GM23338 (cell line): ENCODE data around the gene ANO4. TPM values are rescaled to one million over a fixed set of nuclear protein-coding genes. Genes with fewer than 3 reads are reported as not detected.

Source experiments
- ATAC-seq: fragments of 200-7000 bp; cut with Tn5 transposase; 3 replicates; pipeline ENCODE4 v1.9.1; 2020
- DNase-seq: peaks from one replicate; pipeline ENCODE4 v3.0.0-alpha.2; 2015; ENCODE audit warnings: low spot score
- H2AFZ ChIP-seq: fragments of 200-600 bp; sonication (generic); 2 replicates; pipeline ENCODE4 v1.8.0; 2016; ENCODE audit warnings: antibody characterized with exemption, mild to moderate bottlenecking, moderate library complexity
- H3F3A ChIP-seq: fragments of 200-600 bp; sonication (generic); replicated peaks from 2 replicates; pipeline ENCODE4 v1.8.0; 2017; ENCODE audit warnings: antibody characterized with exemption, mixed run types, low read depth
- H3K27ac ChIP-seq: fragments of 200-600 bp; sonication (generic); 2 replicates; pipeline ENCODE4 v1.6.1; 2016; ENCODE audit warnings: low read depth
- H3K27me3 ChIP-seq: fragments of 200-600 bp; sonication (generic); 2 replicates; pipeline ENCODE4 v1.8.0; 2016; ENCODE audit warnings: mild to moderate bottlenecking, mixed run types, moderate library complexity; ENCODE audit not compliant: insufficient read depth
- H3K36me3 ChIP-seq: fragments of 200-600 bp; sonication (generic); 2 replicates; pipeline ENCODE4 v1.8.0; 2016; ENCODE audit warnings: mild to moderate bottlenecking; ENCODE audit not compliant: insufficient read depth
- H3K4me1 ChIP-seq: fragments of 200-600 bp; sonication (generic); 2 replicates; pipeline ENCODE4 v1.8.0; 2016; ENCODE audit warnings: mild to moderate bottlenecking, moderate library complexity; ENCODE audit not compliant: insufficient read depth
- H3K4me2 ChIP-seq: fragments of 200-600 bp; sonication (generic); 2 replicates; pipeline ENCODE4 v1.7.1; 2017; ENCODE audit warnings: mixed run types
- H3K4me3 ChIP-seq: fragments of 200-600 bp; sonication (generic); 2 replicates; pipeline ENCODE4 v1.6.1; 2016; ENCODE audit warnings: mixed run types
- H3K79me2 ChIP-seq: fragments of 200-600 bp; sonication (generic); replicated peaks from 2 replicates; pipeline ENCODE4 v1.8.0; 2017; ENCODE audit warnings: mild to moderate bottlenecking; ENCODE audit not compliant: insufficient read depth
- H3K9me2 ChIP-seq: fragments of 200-600 bp; sonication (generic); 2 replicates; pipeline ENCODE4 v1.8.0; 2017; ENCODE audit not compliant: insufficient read depth
- H4K20me1 ChIP-seq: fragments of 200-600 bp; sonication (generic); replicated peaks from 2 replicates; pipeline ENCODE4 v1.8.0; 2017; ENCODE audit warnings: mild to moderate bottlenecking; ENCODE audit not compliant: insufficient read depth
- H3K27ac Mint-ChIP-seq: 2 replicates; pipeline ENCODE4 v1.8.0; 2020; ENCODE audit warnings: inconsistent platforms, mild to moderate bottlenecking, moderate library complexity, mixed read lengths
- H3K27me3 Mint-ChIP-seq: 3 replicates; pipeline ENCODE4 v1.8.0; 2022; ENCODE audit warnings: low read depth, mild to moderate bottlenecking, moderate library complexity, mixed read lengths, inconsistent platforms; ENCODE audit not compliant: insufficient read depth, poor library complexity
- H3K36me3 Mint-ChIP-seq: 3 replicates; pipeline ENCODE4 v1.8.0; 2021; ENCODE audit warnings: low read depth, mild to moderate bottlenecking, inconsistent platforms, moderate library complexity, mixed read lengths
- H3K4me1 Mint-ChIP-seq: 3 replicates; pipeline ENCODE4 v1.8.0; 2020; ENCODE audit warnings: mild to moderate bottlenecking, inconsistent platforms, mixed read lengths
- H3K4me3 Mint-ChIP-seq: 3 replicates; pipeline ENCODE4 v1.8.0; 2021; ENCODE audit warnings: moderate library complexity, mild to moderate bottlenecking, inconsistent platforms, mixed read lengths
- H3K9me3 Mint-ChIP-seq: 3 replicates; pipeline ENCODE4 v1.8.0; 2020; ENCODE audit warnings: moderate library complexity, mild to moderate bottlenecking, inconsistent platforms, mixed read lengths
- ETS1 ChIP-seq: IDR thresholded peaks from 2 replicates; pipeline ENCODE4 v1.6.1; 2016; ENCODE audit warnings: antibody characterized with exemption
- EZH2 ChIP-seq: fragments of 200-600 bp; sonication (generic); IDR thresholded peaks from one replicate; pipeline ENCODE4 v1.8.0; 2017; ENCODE audit warnings: antibody characterized with exemption, mild to moderate bottlenecking, low read depth; ENCODE audit not compliant: unreplicated experiment
- JUNB ChIP-seq: IDR thresholded peaks from one replicate; pipeline ENCODE4 v1.6.1; 2016; ENCODE audit warnings: antibody characterized with exemption; ENCODE audit not compliant: unreplicated experiment
- NANOG ChIP-seq: IDR thresholded peaks from 2 replicates; pipeline ENCODE4 v1.6.1; 2016; ENCODE audit warnings: antibody characterized with exemption, borderline replicate concordance
- POLR2AphosphoS5 ChIP-seq: IDR thresholded peaks from 2 replicates; pipeline ENCODE4 v1.6.1; 2016; ENCODE audit warnings: antibody characterized with exemption, low read depth
- ZNF114 ChIP-seq: fragments of 250-450 bp; sonication (Bioruptor Pico); IDR thresholded peaks from 2 replicates; pipeline ENCODE4 v1.5.0; 2020; ENCODE audit warnings: mild to moderate bottlenecking, moderate library complexity
- ZNF331 ChIP-seq: fragments of 250-450 bp; sonication (Bioruptor Pico); IDR thresholded peaks from 2 replicates; pipeline ENCODE4 v1.5.0; 2020; ENCODE audit warnings: low read depth, mild to moderate bottlenecking, moderate library complexity
- polyA plus RNA-seq: library from polyadenylated mRNA; unstranded; fragments of >200 nt; fragmentation: Nextera tagmentation; extraction: Ambion mirVana; gene quantifications from 2 replicates; pipeline ENCODE4 v1.2.1, GENCODE V29; 2016
- total RNA-seq: library from RNA; depleted of rRNA; stranded (reverse); fragments of >200 nt; shearing (Covaris generic); gene quantifications from 2 replicates; pipeline ENCODE4 v1.2.3, GENCODE V29; 2014
- TF ChIP-seq, protein P1 (sequence below): IDR thresholded peaks from one replicate; pipeline ENCODE4 v1.6.1; 2018; ENCODE audit warnings: antibody characterized with exemption; ENCODE audit not compliant: unreplicated experiment
- TF ChIP-seq, protein P2 (sequence below): fragments of 250-450 bp; sonication (Bioruptor Pico); IDR thresholded peaks from 2 replicates; pipeline ENCODE4 v1.5.0; 2020; ENCODE audit warnings: mild to moderate bottlenecking, moderate library complexity
- TF ChIP-seq, protein P3 (sequence below), 2 experiments: fragments of 200-600 bp in 1 of 2; sonication (generic) in 1 of 2; conservative IDR thresholded peaks; 2 replicates each; pipeline versions ENCODE4 v1.5.1 to v1.6.1; 2016 to 2017; ENCODE audit warnings: antibody characterized with exemption in 2 of 2, low read depth in 2 of 2, mild to moderate bottlenecking in 2 of 2, moderate library complexity in 1 of 2

Gene ANO4
- total and polyA plus RNA-seq, 2 experiments from 2014 or later: 1.7 to 8.7 TPM

- no peak overlapping the region for H3K4me2 ChIP-seq
- H3K27ac Mint-ChIP-seq: no peak overlapping the region
- H3K27me3 ChIP-seq: no peaks in the 10 kb centered on the region
- no peak overlapping the region for H3K4me3 Mint-ChIP-seq
- no peak overlapping the region for H3K4me3 ChIP-seq
- no peaks in the 10 kb centered on the region for H3K36me3 ChIP-seq
- no peak overlapping the region for H3K27ac ChIP-seq
- H3K9me3 Mint-ChIP-seq: no peaks in the 10 kb centered on the region; the same call in 2 of the 3 replicates
- ATAC-seq (no peak), DNase-seq (no peak)
- no peaks in the 10 kb centered on the region for H3K27me3 Mint-ChIP-seq
- TF ChIP-seq, protein P1, sequence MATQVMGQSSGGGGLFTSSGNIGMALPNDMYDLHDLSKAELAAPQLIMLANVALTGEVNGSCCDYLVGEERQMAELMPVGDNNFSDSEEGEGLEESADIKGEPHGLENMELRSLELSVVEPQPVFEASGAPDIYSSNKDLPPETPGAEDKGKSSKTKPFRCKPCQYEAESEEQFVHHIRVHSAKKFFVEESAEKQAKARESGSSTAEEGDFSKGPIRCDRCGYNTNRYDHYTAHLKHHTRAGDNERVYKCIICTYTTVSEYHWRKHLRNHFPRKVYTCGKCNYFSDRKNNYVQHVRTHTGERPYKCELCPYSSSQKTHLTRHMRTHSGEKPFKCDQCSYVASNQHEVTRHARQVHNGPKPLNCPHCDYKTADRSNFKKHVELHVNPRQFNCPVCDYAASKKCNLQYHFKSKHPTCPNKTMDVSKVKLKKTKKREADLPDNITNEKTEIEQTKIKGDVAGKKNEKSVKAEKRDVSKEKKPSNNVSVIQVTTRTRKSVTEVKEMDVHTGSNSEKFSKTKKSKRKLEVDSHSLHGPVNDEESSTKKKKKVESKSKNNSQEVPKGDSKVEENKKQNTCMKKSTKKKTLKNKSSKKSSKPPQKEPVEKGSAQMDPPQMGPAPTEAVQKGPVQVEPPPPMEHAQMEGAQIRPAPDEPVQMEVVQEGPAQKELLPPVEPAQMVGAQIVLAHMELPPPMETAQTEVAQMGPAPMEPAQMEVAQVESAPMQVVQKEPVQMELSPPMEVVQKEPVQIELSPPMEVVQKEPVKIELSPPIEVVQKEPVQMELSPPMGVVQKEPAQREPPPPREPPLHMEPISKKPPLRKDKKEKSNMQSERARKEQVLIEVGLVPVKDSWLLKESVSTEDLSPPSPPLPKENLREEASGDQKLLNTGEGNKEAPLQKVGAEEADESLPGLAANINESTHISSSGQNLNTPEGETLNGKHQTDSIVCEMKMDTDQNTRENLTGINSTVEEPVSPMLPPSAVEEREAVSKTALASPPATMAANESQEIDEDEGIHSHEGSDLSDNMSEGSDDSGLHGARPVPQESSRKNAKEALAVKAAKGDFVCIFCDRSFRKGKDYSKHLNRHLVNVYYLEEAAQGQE: no peak
- TF ChIP-seq, protein P2, sequence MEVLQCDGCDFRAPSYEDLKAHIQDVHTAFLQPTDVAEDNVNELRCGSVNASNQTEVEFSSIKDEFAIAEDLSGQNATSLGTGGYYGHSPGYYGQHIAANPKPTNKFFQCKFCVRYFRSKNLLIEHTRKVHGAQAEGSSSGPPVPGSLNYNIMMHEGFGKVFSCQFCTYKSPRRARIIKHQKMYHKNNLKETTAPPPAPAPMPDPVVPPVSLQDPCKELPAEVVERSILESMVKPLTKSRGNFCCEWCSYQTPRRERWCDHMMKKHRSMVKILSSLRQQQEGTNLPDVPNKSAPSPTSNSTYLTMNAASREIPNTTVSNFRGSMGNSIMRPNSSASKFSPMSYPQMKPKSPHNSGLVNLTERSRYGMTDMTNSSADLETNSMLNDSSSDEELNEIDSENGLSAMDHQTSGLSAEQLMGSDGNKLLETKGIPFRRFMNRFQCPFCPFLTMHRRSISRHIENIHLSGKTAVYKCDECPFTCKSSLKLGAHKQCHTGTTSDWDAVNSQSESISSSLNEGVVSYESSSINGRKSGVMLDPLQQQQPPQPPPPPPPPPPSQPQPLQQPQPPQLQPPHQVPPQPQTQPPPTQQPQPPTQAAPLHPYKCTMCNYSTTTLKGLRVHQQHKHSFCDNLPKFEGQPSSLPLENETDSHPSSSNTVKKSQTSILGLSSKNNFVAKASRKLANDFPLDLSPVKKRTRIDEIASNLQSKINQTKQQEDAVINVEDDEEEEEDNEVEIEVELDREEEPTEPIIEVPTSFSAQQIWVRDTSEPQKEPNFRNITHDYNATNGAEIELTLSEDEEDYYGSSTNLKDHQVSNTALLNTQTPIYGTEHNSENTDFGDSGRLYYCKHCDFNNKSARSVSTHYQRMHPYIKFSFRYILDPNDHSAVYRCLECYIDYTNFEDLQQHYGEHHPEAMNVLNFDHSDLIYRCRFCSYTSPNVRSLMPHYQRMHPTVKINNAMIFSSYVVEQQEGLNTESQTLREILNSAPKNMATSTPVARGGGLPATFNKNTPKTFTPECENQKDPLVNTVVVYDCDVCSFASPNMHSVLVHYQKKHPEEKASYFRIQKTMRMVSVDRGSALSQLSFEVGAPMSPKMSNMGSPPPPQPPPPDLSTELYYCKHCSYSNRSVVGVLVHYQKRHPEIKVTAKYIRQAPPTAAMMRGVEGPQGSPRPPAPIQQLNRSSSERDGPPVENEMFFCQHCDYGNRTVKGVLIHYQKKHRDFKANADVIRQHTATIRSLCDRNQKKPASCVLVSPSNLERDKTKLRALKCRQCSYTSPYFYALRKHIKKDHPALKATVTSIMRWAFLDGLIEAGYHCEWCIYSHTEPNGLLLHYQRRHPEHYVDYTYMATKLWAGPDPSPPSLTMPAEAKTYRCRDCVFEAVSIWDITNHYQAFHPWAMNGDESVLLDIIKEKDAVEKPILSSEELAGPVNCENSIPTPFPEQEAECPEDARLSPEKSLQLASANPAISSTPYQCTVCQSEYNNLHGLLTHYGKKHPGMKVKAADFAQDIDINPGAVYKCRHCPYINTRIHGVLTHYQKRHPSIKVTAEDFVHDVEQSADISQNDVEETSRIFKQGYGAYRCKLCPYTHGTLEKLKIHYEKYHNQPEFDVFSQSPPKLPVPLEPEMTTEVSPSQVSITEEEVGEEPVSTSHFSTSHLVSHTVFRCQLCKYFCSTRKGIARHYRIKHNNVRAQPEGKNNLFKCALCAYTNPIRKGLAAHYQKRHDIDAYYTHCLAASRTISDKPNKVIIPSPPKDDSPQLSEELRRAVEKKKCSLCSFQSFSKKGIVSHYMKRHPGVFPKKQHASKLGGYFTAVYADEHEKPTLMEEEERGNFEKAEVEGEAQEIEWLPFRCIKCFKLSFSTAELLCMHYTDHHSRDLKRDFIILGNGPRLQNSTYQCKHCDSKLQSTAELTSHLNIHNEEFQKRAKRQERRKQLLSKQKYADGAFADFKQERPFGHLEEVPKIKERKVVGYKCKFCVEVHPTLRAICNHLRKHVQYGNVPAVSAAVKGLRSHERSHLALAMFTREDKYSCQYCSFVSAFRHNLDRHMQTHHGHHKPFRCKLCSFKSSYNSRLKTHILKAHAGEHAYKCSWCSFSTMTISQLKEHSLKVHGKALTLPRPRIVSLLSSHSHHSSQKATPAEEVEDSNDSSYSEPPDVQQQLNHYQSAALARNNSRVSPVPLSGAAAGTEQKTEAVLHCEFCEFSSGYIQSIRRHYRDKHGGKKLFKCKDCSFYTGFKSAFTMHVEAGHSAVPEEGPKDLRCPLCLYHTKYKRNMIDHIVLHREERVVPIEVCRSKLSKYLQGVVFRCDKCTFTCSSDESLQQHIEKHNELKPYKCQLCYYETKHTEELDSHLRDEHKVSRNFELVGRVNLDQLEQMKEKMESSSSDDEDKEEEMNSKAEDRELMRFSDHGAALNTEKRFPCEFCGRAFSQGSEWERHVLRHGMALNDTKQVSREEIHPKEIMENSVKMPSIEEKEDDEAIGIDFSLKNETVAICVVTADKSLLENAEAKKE (CRISPR knock-in tag): no peak
- TF ChIP-seq JUNB (no peak), NANOG (no peak), ZNF331 (CRISPR knock-in tag) (no peak), ZNF114 (CRISPR knock-in tag) (no peak), POLR2AphosphoS5 (no peak), EZH2 (no peak), ETS1 (no peak)
- TF ChIP-seq, protein P3, sequence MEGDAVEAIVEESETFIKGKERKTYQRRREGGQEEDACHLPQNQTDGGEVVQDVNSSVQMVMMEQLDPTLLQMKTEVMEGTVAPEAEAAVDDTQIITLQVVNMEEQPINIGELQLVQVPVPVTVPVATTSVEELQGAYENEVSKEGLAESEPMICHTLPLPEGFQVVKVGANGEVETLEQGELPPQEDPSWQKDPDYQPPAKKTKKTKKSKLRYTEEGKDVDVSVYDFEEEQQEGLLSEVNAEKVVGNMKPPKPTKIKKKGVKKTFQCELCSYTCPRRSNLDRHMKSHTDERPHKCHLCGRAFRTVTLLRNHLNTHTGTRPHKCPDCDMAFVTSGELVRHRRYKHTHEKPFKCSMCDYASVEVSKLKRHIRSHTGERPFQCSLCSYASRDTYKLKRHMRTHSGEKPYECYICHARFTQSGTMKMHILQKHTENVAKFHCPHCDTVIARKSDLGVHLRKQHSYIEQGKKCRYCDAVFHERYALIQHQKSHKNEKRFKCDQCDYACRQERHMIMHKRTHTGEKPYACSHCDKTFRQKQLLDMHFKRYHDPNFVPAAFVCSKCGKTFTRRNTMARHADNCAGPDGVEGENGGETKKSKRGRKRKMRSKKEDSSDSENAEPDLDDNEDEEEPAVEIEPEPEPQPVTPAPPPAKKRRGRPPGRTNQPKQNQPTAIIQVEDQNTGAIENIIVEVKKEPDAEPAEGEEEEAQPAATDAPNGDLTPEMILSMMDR (conservative IDR thresholded peaks at IDR 0.05; ENCODE audit: low read depth in 2 of 2): no peak
- no peaks in the 10 kb centered on the region for H3K4me1 Mint-ChIP-seq
- H3K9me2 ChIP-seq: no peaks in the 10 kb centered on the region
- H3F3A ChIP-seq: no peaks in the 10 kb centered on the region
- H4K20me1 ChIP-seq: no peaks in the 10 kb centered on the region
- no peak overlapping the region for H2AFZ ChIP-seq
- no peaks in the 10 kb centered on the region for H3K79me2 ChIP-seq
- no peaks in the 10 kb centered on the region for H3K4me1 ChIP-seq
- H3K36me3 Mint-ChIP-seq: peaks cover 3% of the 10 kb centered on the region; the same call in 1 of the 3 replicates
Observed at GRCh38 chr12:101021442-101021841, 226.9 kb downstream of the ANO4 start.
